HG03558 (cell line): Measurements from ENCODE around the gene RAPGEF4.

Experiments
- ATAC-seq: cut with Tn5 transposase; IDR thresholded peaks from one replicate; pipeline ENCODE4 v1.9.1; 2021; ENCODE audit warnings: moderate number of reproducible peaks; ENCODE audit not compliant: unreplicated experiment; ENCODE audit errors: extremely low read depth

RAPGEF4 gene

GRCh38 chr2:172735582-172736423 is at the start of gene RAPGEF4:
TSS of gene RAPGEF4 (plus strand) at chr2:172735845. CDS start at chr2:172735984, 139 bp downstream.
- no peak for ATAC-seq

GRCh38 chr2:172693037-172693436 is 42.6 kb upstream of the RAPGEF4 start:
- no peak for ATAC-seq

- no peak for ATAC-seq
These were observed 41.9 kb upstream of the RAPGEF4 start for GRCh38 chr2:172693529-172694455.

DNA sequence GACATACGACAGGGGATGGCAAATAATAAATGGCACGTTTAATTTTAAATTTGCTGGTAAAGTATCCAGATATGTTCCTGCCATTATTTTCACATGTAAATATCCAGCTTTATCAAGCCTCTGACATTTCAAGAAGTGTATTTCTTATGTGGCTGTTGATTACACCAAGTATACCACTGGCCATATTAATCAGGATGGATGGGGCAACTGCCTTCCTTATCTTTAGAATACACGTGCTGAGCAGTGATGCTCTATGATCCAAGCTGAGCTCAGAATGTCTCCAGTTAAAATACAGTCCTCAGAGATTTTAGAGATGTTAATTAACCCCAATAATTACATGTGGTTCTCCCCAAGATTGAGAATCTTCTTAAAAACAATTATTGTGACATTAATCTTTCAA is 38.3 kb upstream of the RAPGEF4 start:
- ATAC-seq = no peak

GRCh38 chr2:172698041-172698863 is 37.4 kb upstream of the RAPGEF4 start:
- peak; percentile 86 for ATAC-seq

DNA sequence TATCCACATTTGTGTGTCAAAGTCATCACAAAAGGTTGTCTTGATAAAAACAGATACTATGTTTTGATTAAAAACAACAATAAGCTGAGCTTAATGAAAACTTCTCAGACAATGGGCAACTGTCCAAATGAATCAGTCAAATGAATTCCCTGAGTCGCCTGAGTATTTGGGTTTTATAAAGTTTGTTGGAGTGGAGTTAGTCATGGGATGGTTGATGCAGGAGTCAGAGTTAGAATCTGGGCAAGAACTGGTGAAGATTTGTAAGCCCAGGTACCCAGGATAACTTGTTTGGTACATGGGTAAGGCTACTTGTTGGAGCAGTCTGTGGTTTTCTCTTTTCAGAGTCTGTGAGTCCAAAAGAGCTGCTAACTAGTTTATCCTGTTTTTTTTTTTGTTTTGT is 34.4 kb upstream of the RAPGEF4 start:
- no peak for ATAC-seq

DNA sequence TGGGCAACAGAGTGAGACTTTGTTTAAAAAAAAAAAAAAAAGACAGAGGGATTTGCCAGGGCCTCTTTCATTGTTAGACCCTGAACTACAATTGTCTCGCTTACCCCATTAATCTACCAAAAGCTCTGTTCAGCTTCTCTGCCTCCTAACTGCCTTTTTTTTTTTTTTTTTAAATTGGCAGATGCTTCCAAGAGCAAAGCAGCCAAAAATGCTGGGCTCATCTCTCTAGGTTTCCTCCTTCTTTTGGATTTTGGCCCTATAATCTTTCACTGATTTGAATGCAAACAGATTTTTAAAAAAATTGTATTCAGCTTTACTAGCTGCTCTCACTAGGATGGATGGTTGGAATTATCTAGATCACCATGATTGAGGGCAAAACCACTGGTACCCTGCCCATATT is 33.2 kb upstream of the RAPGEF4 start:
- no peak for ATAC-seq

- ATAC-seq = no peak
These were observed 31.3 kb upstream of the RAPGEF4 start for GRCh38 chr2:172704072-172704936.

DNA sequence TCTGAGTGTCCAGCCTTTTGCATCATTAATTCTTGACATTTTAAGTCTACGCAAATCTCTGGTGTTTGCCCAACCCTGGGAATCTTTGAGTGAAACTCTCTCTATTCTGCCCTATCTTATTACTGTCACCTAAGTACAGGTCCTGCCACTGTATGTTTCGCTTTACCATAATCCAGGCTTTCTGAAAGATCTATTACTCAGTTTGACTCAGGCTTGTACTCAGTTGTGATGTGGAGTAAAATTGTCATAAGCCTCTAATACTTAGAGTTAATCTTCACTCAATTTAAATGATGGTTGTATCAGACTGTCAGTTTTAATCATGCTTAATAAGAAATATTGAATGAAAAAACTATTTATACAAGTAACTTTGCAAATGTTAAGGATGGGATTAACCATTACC is 30.3 kb upstream of the RAPGEF4 start:
- ATAC-seq = no peak

- ATAC-seq = no peak
These were observed 27.4 kb upstream of the RAPGEF4 start for GRCh38 chr2:172708247-172708646.

DNA sequence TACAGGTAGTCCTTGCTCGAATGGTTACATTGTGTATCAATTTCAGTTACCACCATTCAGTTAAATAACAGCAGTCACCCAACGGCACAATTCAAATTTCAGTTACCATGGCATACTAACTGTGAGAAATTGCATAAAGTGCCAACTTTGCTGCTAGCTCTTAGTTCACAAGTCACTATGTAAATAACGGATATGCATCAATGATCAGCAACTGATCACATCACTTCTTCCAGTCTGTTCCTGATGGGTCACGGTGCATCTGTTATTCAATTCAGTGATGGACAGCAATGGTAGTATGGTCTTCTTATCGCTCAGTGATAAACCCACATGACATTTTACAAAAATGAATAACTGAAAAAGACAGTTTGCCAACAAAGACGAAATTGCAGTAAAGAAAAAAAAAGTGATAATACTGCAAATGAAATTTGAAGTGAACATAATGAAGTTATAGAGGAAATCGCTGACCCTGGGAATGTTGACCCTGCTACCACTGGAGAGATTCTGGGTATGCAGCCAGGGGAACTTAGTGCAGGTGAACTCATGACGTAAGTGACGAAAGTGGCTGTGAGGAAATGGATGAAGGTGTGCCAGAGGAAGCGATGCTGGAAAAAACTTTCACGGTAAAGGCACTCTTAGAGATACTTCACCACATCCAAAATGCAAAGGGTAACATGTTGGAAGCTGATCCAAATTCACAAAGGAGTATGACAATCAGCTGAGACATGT is 25.9 kb upstream of the RAPGEF4 start:
- ATAC-seq = no peak

DNA sequence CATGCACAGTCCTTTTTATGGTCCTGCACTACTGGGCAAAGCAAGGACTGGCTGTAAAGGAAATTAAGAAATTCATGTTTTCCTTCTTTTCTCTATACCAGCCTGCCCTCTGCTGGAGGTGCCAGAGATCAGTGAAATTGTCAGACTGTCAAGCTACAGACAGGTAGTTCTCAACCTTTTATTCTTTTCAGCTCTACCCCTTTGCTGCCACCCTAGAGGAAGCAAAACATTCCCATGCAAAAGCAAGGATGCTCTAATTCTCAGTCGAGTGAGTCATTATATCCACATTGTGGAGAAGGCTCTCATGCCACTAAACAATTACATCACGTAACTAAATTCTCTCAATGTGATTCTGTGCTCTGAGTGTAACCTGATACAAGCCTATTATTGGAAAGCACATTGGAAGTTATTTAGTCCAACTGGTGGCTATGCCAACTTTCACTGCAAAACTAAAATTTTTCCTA is 25.0 kb upstream of the RAPGEF4 start:
- no peak for ATAC-seq

DNA sequence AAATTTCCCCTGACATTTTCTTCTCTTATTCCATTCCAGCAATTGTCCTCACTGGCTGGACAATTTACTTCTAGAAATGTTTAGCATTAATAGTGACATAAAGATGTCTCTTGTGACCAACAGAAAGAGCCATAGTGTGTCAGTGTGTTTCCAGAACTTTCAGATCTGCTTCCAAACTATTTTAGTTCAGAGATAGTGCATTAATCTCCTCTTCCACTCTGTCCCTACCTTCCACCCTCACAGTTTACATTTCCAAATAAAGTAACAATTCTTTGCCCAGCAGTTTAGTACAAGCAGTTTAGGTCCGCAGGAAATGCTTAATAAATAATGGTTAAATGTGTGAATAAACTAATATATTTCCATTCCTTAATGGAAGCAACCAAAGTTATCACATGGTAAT is 24.5 kb upstream of the RAPGEF4 start:
- ATAC-seq = no peak

- ATAC-seq = no peak
These were observed 23.4 kb upstream of the RAPGEF4 start for GRCh38 chr2:172712251-172712650.

DNA sequence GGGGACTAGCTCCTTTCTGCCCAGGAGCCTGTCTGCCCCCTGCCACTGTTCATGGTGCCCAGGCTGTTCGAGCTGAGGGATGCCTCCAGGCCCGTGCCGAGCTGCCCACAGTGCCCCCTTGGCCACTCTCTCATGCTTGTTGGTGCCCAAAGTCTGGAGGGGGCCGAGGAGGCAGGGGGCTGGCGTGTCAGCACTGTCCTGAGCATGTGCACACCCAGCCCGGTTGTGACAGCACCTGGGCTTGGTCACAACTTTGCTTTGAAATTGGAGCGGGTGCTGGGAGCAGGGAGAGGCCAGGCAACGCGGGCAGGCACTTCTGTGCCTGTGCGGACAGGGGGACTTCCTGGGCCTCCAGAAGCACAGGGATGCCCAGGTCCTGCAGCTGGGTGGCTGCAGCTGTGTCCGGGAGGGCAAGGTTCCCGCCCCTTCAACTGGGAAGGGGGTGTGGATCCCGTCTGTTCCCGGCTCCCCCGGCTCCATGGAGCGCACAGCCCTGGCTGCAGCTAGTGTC is 22.2 kb upstream of the RAPGEF4 start:
- no peak for ATAC-seq

GRCh38 chr2:172722481-172722880 is 13.2 kb upstream of the RAPGEF4 start:
- ATAC-seq = no peak

GRCh38 chr2:172723286-172723685 is 12.4 kb upstream of the RAPGEF4 start:
- no peak for ATAC-seq

- no peak for ATAC-seq
These were observed 10.9 kb upstream of the RAPGEF4 start for GRCh38 chr2:172724724-172725123.
